ENCODE measurements around the gene HNRNPUL1. TPM values are rescaled to one million over a fixed set of nuclear protein-coding genes. Genes with fewer than 3 reads are reported as not detected.
A peak's percentile ranks its signal among the peaks of the same experiment; 100 is the strongest.

HNRNPUL1 gene
- total and polyA plus RNA-seq, 2 experiments from 2014 or later, result 204 to 207 TPM

GRCh38 chr19:41299046-41299754 is 35.0 kb downstream of the HNRNPUL1 start:
- H3K4me3 Mint-ChIP-seq, result no peak overlapping the region
- H3F3A ChIP-seq (replicated peaks; ENCODE audit: low read depth), result peaks cover 22% of the 10 kb centered on the region
- TF ChIP-seq ZNF462 (CRISPR knock-in tag; IDR thresholded peaks at IDR 0.05), result no peak
- no peak for TF ChIP-seq EZH2 (IDR thresholded peaks at IDR 0.05; ENCODE audit: low read depth, unreplicated experiment)
- no peak for TF ChIP-seq ZNF331 (CRISPR knock-in tag; IDR thresholded peaks at IDR 0.05; ENCODE audit: low read depth)
- TF ChIP-seq CTCF (conservative IDR thresholded peaks at IDR 0.05; ENCODE audit: low read depth in 2 of 2), result no peak
- no peak for TF ChIP-seq EZH2phosphoT487 (IDR thresholded peaks at IDR 0.05; ENCODE audit: unreplicated experiment)
- no peak for TF ChIP-seq ZNF114 (CRISPR knock-in tag; IDR thresholded peaks at IDR 0.05)
- no peak for TF ChIP-seq NANOG (IDR thresholded peaks at IDR 0.05; ENCODE audit: borderline replicate concordance)
- no peak for TF ChIP-seq STAT1 (IDR thresholded peaks at IDR 0.05; ENCODE audit: unreplicated experiment)
- no peak for TF ChIP-seq JUNB (IDR thresholded peaks at IDR 0.05; ENCODE audit: unreplicated experiment)
- TF ChIP-seq CREB1 (CRISPR knock-in tag; IDR thresholded peaks at IDR 0.05; ENCODE audit: low read depth), result no peak
- TF ChIP-seq, protein P1, sequence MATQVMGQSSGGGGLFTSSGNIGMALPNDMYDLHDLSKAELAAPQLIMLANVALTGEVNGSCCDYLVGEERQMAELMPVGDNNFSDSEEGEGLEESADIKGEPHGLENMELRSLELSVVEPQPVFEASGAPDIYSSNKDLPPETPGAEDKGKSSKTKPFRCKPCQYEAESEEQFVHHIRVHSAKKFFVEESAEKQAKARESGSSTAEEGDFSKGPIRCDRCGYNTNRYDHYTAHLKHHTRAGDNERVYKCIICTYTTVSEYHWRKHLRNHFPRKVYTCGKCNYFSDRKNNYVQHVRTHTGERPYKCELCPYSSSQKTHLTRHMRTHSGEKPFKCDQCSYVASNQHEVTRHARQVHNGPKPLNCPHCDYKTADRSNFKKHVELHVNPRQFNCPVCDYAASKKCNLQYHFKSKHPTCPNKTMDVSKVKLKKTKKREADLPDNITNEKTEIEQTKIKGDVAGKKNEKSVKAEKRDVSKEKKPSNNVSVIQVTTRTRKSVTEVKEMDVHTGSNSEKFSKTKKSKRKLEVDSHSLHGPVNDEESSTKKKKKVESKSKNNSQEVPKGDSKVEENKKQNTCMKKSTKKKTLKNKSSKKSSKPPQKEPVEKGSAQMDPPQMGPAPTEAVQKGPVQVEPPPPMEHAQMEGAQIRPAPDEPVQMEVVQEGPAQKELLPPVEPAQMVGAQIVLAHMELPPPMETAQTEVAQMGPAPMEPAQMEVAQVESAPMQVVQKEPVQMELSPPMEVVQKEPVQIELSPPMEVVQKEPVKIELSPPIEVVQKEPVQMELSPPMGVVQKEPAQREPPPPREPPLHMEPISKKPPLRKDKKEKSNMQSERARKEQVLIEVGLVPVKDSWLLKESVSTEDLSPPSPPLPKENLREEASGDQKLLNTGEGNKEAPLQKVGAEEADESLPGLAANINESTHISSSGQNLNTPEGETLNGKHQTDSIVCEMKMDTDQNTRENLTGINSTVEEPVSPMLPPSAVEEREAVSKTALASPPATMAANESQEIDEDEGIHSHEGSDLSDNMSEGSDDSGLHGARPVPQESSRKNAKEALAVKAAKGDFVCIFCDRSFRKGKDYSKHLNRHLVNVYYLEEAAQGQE (IDR thresholded peaks at IDR 0.05; ENCODE audit: unreplicated experiment), result no peak
- TF ChIP-seq, protein P2, sequence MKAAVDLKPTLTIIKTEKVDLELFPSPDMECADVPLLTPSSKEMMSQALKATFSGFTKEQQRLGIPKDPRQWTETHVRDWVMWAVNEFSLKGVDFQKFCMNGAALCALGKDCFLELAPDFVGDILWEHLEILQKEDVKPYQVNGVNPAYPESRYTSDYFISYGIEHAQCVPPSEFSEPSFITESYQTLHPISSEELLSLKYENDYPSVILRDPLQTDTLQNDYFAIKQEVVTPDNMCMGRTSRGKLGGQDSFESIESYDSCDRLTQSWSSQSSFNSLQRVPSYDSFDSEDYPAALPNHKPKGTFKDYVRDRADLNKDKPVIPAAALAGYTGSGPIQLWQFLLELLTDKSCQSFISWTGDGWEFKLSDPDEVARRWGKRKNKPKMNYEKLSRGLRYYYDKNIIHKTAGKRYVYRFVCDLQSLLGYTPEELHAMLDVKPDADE (IDR thresholded peaks at IDR 0.05), result no peak
- TF ChIP-seq POLR2AphosphoS5 (IDR thresholded peaks at IDR 0.05; ENCODE audit: low read depth), result no peak

More at GRCh38 chr19:41299046-41299754, 35.0 kb downstream of the HNRNPUL1 start:
- peaks cover 4% of the 10 kb centered on the region for H3K27me3 Mint-ChIP-seq (ENCODE audit: insufficient read depth, low read depth, poor library complexity)
- DNase-seq (ENCODE audit: low spot score), result no peak
- Histone ChIP-seq H3K4me1 (ENCODE audit: insufficient read depth) (no peaks in the 10 kb centered on the region), H2AFZ (no peak overlapping the region), H4K20me1 (replicated peaks; ENCODE audit: insufficient read depth) (peaks cover 47% of the 10 kb centered on the region), H3K4me3 (no peak overlapping the region), H3K36me3 (ENCODE audit: insufficient read depth) (peaks cover 88% of the 10 kb centered on the region), H3K79me2 (replicated peaks; ENCODE audit: insufficient read depth) (0 out of 2 replicates have a peak, but pooled peaks cover 8% of the 10 kb centered on the region), H3K27me3 (ENCODE audit: insufficient read depth) (no peaks in the 10 kb centered on the region), H3K4me2 (no peak overlapping the region), H3K27ac (ENCODE audit: low read depth) (peak overlapping the region; percentile 45; the same call in 1 of the 2 replicates), H3K9me2 (ENCODE audit: insufficient read depth) (no peaks in the 10 kb centered on the region)
- no peak for ATAC-seq
- H3K36me3 Mint-ChIP-seq (ENCODE audit: low read depth), result peaks cover 98% of the 10 kb centered on the region
- H3K27ac Mint-ChIP-seq, result peak overlapping the region; percentile 37; the same call in 1 of the 2 replicates
- no peaks in the 10 kb centered on the region for H3K4me1 Mint-ChIP-seq
- no peaks in the 10 kb centered on the region for H3K9me3 Mint-ChIP-seq
